CD4-positive, alpha-beta T cell treated with Interleukin-4 for 4 hours (primary cell): ENCODE measurements around the gene TWIST2.

Source experiments
- DNase-seq: peaks from one replicate; pipeline ENCODE4 v3.0.0-alpha.2; 2020

The TWIST2 gene

GRCh38 chr2:238859636-238860347 lies 11.9 kb downstream of the TWIST2 start:
- DNase-seq: no peak

GRCh38 chr2:238861013-238861730 lies 13.3 kb downstream of the TWIST2 start:
- DNase-seq: no peak

- no peak for DNase-seq
Measured at GRCh38 chr2:238861766-238862315, 14.0 kb downstream of the TWIST2 start.

GRCh38 chr2:238862701-238863100 lies 14.8 kb downstream of the TWIST2 start:
- no peak for DNase-seq

- no peak for DNase-seq
Measured at GRCh38 chr2:238863231-238863630, 15.3 kb downstream of the TWIST2 start.

- no peak for DNase-seq
Measured at GRCh38 chr2:238863749-238864206, 15.9 kb downstream of the TWIST2 start.

GRCh38 chr2:238864207-238865014 lies 16.5 kb downstream of the TWIST2 start:
- no peak for DNase-seq

- DNase-seq: no peak
Measured at GRCh38 chr2:238865015-238865719, 17.3 kb downstream of the TWIST2 start.

- DNase-seq: no peak
Measured at GRCh38 chr2:238865744-238866355, 18.0 kb downstream of the TWIST2 start.

- DNase-seq: no peak
Measured at GRCh38 chr2:238866656-238867277, 18.9 kb downstream of the TWIST2 start.

- DNase-seq: no peak
Measured at GRCh38 chr2:238868067-238868524, 20.2 kb downstream of the TWIST2 start.

GRCh38 chr2:238868616-238869292 lies 20.9 kb downstream of the TWIST2 start:
- no peak for DNase-seq

- DNase-seq: no peak
Measured at GRCh38 chr2:238869293-238870124, 21.6 kb downstream of the TWIST2 start.

GRCh38 chr2:238870261-238870660 lies 22.4 kb downstream of the TWIST2 start:
- no peak for DNase-seq

GRCh38 chr2:238872026-238872425 lies 24.1 kb downstream of the TWIST2 start:
- DNase-seq: no peak

- DNase-seq: no peak
Measured at GRCh38 chr2:238872628-238873380, 24.9 kb downstream of the TWIST2 start.

- no peak for DNase-seq
Measured at GRCh38 chr2:238873381-238873801, 25.5 kb downstream of the TWIST2 start.

- DNase-seq: no peak
Measured at GRCh38 chr2:238873841-238874240, 26.0 kb downstream of the TWIST2 start.
